ENCODE results near the gene KRT10.

- TF ChIP-seq, protein P1, sequence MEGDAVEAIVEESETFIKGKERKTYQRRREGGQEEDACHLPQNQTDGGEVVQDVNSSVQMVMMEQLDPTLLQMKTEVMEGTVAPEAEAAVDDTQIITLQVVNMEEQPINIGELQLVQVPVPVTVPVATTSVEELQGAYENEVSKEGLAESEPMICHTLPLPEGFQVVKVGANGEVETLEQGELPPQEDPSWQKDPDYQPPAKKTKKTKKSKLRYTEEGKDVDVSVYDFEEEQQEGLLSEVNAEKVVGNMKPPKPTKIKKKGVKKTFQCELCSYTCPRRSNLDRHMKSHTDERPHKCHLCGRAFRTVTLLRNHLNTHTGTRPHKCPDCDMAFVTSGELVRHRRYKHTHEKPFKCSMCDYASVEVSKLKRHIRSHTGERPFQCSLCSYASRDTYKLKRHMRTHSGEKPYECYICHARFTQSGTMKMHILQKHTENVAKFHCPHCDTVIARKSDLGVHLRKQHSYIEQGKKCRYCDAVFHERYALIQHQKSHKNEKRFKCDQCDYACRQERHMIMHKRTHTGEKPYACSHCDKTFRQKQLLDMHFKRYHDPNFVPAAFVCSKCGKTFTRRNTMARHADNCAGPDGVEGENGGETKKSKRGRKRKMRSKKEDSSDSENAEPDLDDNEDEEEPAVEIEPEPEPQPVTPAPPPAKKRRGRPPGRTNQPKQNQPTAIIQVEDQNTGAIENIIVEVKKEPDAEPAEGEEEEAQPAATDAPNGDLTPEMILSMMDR (IDR thresholded peaks at IDR 0.05; ENCODE audit: insufficient read depth, low read depth, low read length), result no peak
- TF ChIP-seq EZH2 (IDR thresholded peaks at IDR 0.05; ENCODE audit: insufficient read depth, low read length), result no peak
Observed at GRCh38 chr17:40799859-40800258, 22.6 kb downstream of the KRT10 start, which contains the start of gene KRT28.
